ENCODE results near the gene HNRNPUL2.
"Not testable (repeated sequence)": the region's sequence is repeated elsewhere in the genome, so short reads cannot be mapped to it uniquely, and the experiment has no call there.

Gene HNRNPUL2

DNA sequence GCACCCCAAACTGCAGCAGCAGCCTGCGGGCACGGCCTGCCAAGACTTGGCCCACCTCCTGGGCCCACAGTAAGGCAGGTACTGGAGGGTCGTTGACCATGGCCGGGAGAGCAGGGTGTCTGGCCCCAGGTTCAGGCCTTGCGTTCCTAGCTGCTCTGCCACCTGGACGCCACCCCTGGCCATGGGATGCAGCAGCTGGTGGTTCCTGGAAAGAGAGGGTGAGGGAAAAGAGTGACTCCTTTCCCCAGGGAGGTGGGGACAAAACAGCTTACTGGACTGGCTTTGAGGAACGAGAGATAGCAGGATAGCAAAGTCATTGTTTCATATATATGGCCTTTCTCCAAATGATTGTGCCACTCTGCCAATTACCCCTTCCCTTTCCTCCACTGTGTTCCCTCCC lies 21.8 kb downstream of the HNRNPUL2 start:
- DNase-seq (ENCODE audit: low spot score): no peak
- TF ChIP-seq, protein P1, sequence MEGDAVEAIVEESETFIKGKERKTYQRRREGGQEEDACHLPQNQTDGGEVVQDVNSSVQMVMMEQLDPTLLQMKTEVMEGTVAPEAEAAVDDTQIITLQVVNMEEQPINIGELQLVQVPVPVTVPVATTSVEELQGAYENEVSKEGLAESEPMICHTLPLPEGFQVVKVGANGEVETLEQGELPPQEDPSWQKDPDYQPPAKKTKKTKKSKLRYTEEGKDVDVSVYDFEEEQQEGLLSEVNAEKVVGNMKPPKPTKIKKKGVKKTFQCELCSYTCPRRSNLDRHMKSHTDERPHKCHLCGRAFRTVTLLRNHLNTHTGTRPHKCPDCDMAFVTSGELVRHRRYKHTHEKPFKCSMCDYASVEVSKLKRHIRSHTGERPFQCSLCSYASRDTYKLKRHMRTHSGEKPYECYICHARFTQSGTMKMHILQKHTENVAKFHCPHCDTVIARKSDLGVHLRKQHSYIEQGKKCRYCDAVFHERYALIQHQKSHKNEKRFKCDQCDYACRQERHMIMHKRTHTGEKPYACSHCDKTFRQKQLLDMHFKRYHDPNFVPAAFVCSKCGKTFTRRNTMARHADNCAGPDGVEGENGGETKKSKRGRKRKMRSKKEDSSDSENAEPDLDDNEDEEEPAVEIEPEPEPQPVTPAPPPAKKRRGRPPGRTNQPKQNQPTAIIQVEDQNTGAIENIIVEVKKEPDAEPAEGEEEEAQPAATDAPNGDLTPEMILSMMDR (IDR thresholded peaks at IDR 0.05; ENCODE audit: borderline replicate concordance, control extremely low read depth, extremely low read depth, insufficient read depth, missing control alignments): no peak
- in situ Hi-C loops (cut with MboI; ENCODE audit: low sequenced_read_pairs, unreplicated experiment): no loop called here

DNA sequence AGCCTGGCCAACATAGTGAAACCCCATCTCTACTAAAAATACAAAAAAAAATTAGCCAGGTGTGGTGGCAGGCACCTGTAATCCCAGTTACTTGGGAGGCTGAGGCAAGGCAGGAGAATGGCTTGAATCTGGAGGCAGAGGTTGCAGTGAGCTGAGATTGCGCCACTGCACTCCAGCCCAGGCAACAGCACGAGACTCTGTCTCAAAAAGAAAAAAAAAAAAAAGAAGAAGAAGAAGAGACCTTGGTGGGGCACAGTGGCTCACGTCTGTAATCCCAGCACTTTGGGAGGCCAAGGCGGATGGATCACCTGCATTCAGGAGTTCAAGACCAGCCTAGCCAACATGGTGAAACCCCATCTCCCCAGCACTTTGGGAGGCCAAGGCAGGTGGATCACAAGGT lies 23.3 kb downstream of the HNRNPUL2 start:
- DNase-seq (ENCODE audit: low spot score); in situ Hi-C loops (cut with MboI; ENCODE audit: low sequenced_read_pairs, unreplicated experiment): not testable (repeated sequence)

DNA sequence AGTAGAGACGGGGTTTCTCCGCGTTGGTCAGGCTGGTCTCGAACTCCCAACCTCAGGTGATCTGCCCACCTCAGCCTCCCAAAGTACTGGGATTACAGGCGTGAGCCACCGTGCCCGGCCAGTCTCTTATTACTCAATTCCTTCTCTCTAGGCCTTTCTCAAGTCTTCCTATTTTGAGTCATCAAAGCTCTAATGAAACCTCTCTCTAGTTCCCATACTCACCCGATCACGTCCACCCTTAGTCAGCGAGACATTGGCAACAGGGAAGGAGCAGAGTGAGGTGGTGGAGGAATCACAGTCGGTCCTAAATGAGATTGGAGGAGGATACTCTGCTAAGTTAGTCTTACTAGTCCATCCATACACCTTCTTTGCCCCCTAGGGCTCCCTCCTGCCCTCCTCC lies 25.0 kb downstream of the HNRNPUL2 start:
- TF ChIP-seq, protein P1 (IDR thresholded peaks at IDR 0.05; ENCODE audit: borderline replicate concordance, control extremely low read depth, extremely low read depth, insufficient read depth, missing control alignments): no peak
- DNase-seq (ENCODE audit: low spot score): no peak
- in situ Hi-C loops (cut with MboI; ENCODE audit: low sequenced_read_pairs, unreplicated experiment): no loop called here

DNA sequence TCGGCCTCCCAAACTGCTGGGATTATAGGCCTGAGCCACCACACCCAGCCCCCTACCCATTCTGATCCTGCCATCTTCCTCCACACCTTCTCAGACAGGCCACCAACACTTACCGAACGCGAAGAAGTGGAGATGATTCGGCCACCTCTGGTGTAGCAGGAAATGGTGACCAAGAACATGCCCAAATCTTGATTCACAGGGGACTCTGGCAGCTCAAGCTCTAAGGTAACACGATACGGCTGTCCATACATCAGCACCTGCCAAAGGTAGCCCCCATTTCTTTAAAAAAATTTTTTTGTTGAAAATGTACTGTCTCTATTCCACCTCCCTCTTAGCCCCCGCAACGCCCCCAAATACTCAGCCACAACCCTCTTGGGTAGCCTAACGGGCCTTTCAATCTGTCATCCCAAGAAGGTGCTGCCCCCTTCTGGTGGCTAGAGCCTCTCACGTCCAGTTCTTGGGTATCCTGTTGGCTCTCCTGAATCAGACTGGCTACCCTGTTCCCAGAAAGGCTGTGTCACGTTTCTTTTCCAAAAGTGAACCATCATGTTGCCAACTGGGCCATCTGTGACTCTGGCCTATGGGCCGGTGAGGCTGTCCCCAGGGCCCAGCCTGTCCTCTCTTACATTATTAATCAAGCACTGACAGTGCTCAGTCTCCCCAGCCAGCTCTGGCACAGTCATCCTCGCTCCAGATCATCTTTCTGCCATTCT lies 32.6 kb downstream of the HNRNPUL2 start:
- TF ChIP-seq, protein P1 (IDR thresholded peaks at IDR 0.05; ENCODE audit: borderline replicate concordance, control extremely low read depth, extremely low read depth, insufficient read depth, missing control alignments): peak; percentile 88
- DNase-seq (ENCODE audit: low spot score): peak; percentile 84
- in situ Hi-C loops (cut with MboI; ENCODE audit: low sequenced_read_pairs, unreplicated experiment): loop anchor here (10.0 kb wide), 1 partner anchor 290 kb away; no protein-coding TSS in a partner anchor

DNA sequence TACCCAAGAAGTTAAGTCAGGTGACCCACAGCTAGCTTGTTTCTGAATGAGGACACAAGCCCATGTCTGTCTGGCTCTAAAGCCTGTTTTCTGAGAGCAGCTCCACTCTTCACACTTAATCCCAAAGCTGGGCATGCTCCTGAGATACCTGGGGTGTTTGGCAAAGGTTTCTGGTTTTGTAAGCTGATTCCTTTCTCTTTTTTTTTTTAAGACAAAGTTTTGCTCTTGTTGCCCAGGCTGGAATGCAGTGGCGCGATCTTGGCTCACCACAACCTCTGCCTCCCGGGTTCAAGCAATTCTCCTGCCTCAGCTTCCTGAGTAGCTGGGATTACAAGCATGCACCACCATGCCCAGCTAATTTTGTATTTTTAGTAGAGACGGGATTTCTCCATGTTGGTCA lies 33.6 kb downstream of the HNRNPUL2 start:
- in situ Hi-C loops (cut with MboI; ENCODE audit: low sequenced_read_pairs, unreplicated experiment): loop anchor here (10.0 kb wide), 1 partner anchor 289 kb away; no protein-coding TSS in a partner anchor
- not testable (repeated sequence) for DNase-seq (ENCODE audit: low spot score)

DNA sequence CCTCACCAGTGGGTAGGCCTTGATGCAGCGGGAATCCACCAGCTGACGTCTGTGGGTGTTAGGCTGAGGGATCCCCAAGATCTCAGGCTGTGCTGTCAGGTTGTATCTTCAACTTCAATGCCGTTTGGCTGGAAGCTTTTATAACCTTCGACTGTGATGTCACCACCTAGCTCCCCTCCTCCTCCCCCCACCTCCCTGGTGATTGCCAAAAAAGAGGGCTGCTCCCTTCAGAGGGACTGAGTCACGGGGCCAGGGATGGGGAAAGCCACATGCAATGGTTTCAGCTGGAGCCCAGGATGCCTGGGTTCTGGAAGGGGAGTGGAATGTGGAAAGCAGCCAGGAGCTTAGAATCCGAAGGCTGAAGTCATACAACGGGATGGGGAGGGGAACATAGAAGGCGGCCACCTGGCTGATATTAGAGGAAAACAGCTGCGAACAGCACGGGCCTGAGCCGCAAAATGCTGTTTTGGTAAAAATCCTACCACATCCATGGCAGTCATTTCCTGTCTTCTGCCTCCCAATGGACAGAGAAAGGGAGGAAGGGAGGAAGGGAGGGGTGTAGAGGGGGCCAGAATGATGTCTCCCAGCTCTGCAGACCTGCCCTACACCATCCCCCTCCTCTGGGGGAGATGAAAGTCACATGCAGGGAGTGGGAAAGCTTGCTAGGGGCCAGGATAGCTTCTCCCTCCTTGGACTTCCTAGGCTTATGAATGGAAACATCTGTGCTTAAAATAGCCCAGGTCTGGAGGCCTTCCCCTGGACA lies 37.7 kb downstream of the HNRNPUL2 start, which contains the start of gene LRRN4CL:
Gene LRRN4CL, minus strand, starts transcription at position 110 of the 763 bp plus-strand sequence. CDS start 1,022 bp downstream, outside the sequence.
- DNase-seq (ENCODE audit: low spot score): no peak
- in situ Hi-C loops (cut with MboI; ENCODE audit: low sequenced_read_pairs, unreplicated experiment): loop anchor here (10.0 kb wide), 1 partner anchor 285 kb away; no protein-coding TSS in a partner anchor
- TF ChIP-seq, protein P1 (IDR thresholded peaks at IDR 0.05; ENCODE audit: borderline replicate concordance, control extremely low read depth, extremely low read depth, insufficient read depth, missing control alignments): no peak

DNA sequence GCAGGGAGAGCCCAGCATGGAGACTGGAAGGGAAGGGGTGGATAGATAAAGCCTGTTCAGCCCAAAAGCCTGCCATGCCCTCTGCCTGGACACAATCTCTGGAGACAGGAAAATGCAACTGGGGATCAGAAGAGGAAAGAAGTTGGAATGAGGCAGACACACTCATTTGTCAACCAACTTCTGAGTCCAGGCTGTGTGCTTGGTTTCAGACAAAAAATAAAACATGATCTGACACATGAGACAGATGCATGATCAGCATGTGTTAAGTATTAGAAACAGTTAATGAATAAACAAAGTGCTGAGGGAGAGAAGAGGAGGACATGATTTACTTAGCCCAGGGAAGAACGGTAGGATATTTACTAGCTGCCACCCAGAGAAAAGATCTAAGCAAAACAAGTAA lies 38.8 kb downstream of the HNRNPUL2 start:
- in situ Hi-C loops (cut with MboI; ENCODE audit: low sequenced_read_pairs, unreplicated experiment): no loop called here
- TF ChIP-seq, protein P1 (IDR thresholded peaks at IDR 0.05; ENCODE audit: borderline replicate concordance, control extremely low read depth, extremely low read depth, insufficient read depth, missing control alignments): no peak
- DNase-seq (ENCODE audit: low spot score): no peak

Measured in GM13976 (cell line).